ENCODE data around the gene ALDH1B1. TPM values are rescaled to one million over a fixed set of nuclear protein-coding genes. Genes with fewer than 3 reads are reported as not detected.
A peak's percentile ranks its signal among the peaks of the same experiment; 100 is the strongest.

The ALDH1B1 gene
- total and polyA plus RNA-seq, 2 of the 13 experiments (the other 11 are each of a cell fraction or from before 2014, with no cell fraction given): 45.1 to 125 TPM

DNA sequence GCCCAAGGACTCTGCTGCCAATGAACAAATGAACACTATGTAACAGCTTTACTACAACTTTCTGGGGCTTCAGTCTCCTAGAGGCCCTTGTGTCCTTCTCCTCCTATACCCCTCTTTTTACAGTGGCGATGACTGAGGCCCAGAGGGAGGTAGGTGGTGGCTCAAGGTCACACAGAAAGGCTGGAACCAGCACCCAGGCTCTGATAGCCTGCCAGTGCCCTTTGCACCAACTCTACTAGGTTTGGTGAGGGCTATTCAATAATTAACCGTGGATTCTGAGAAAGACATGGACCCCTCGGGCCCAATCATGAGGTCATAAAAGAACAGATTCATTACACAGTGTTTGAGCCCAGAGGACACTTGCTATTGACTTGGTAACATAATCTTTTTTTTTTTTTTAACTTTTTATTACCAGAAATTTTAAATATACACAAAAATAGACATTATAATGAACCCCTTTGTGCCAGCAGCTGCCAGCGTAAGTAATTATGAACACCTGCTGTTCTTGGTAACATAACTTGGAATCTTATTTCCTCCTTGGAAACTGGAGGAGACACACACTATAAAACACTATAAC, 6.1 kb upstream of the ALDH1B1 start (continued):
- TF ChIP-seq RFXAP (CRISPR knock-in tag; IDR thresholded peaks at IDR 0.05; ENCODE audit: borderline replicate concordance): no peak
- TF ChIP-seq, protein P1, sequence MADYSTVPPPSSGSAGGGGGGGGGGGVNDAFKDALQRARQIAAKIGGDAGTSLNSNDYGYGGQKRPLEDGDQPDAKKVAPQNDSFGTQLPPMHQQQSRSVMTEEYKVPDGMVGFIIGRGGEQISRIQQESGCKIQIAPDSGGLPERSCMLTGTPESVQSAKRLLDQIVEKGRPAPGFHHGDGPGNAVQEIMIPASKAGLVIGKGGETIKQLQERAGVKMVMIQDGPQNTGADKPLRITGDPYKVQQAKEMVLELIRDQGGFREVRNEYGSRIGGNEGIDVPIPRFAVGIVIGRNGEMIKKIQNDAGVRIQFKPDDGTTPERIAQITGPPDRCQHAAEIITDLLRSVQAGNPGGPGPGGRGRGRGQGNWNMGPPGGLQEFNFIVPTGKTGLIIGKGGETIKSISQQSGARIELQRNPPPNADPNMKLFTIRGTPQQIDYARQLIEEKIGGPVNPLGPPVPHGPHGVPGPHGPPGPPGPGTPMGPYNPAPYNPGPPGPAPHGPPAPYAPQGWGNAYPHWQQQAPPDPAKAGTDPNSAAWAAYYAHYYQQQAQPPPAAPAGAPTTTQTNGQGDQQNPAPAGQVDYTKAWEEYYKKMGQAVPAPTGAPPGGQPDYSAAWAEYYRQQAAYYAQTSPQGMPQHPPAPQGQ (CRISPR knock-in tag; IDR thresholded peaks at IDR 0.05; ENCODE audit: borderline replicate concordance): no peak
- no peak for TF ChIP-seq MXI1 (IDR thresholded peaks at IDR 0.05; ENCODE audit: borderline replicate concordance, low read depth, low read length)
- TF ChIP-seq ZNF644 (CRISPR knock-in tag; IDR thresholded peaks at IDR 0.05; ENCODE audit: low read depth): peak; percentile 64; the same call in 1 of the 2 replicates
- TF ChIP-seq MLX (CRISPR knock-in tag; IDR thresholded peaks at IDR 0.05): no peak
- TF ChIP-seq MBNL3 (CRISPR knock-in tag; conservative IDR thresholded peaks at IDR 0.05): no peak
- TF ChIP-seq ZNF253 (CRISPR knock-in tag; IDR thresholded peaks at IDR 0.05; ENCODE audit: borderline replicate concordance): no peak
- TF ChIP-seq, protein P2, sequence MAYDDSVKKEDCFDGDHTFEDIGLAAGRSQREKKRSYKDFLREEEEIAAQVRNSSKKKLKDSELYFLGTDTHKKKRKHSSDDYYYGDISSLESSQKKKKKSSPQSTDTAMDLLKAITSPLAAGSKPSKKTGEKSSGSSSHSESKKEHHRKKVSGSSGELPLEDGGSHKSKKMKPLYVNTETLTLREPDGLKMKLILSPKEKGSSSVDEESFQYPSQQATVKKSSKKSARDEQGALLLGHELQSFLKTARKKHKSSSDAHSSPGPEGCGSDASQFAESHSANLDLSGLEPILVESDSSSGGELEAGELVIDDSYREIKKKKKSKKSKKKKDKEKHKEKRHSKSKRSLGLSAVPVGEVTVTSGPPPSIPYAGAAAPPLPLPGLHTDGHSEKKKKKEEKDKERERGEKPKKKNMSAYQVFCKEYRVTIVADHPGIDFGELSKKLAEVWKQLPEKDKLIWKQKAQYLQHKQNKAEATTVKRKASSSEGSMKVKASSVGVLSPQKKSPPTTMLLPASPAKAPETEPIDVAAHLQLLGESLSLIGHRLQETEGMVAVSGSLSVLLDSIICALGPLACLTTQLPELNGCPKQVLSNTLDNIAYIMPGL (CRISPR knock-in tag; IDR thresholded peaks at IDR 0.05; ENCODE audit: borderline replicate concordance in 1 of 2, low read depth in 1 of 2): no peak
- no peak for TF ChIP-seq SMAD1 (CRISPR knock-in tag; IDR thresholded peaks at IDR 0.05; ENCODE audit: borderline replicate concordance, low read depth)
- TF ChIP-seq MEIS1 (CRISPR knock-in tag; IDR thresholded peaks at IDR 0.05; ENCODE audit: borderline replicate concordance): no peak
- TF ChIP-seq NCOA2 (CRISPR knock-in tag; IDR thresholded peaks at IDR 0.05): peak; percentile 81
- TF ChIP-seq, protein P3, sequence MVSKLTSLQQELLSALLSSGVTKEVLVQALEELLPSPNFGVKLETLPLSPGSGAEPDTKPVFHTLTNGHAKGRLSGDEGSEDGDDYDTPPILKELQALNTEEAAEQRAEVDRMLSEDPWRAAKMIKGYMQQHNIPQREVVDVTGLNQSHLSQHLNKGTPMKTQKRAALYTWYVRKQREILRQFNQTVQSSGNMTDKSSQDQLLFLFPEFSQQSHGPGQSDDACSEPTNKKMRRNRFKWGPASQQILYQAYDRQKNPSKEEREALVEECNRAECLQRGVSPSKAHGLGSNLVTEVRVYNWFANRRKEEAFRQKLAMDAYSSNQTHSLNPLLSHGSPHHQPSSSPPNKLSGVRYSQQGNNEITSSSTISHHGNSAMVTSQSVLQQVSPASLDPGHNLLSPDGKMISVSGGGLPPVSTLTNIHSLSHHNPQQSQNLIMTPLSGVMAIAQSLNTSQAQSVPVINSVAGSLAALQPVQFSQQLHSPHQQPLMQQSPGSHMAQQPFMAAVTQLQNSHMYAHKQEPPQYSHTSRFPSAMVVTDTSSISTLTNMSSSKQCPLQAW (CRISPR knock-in tag; IDR thresholded peaks at IDR 0.05): peak; percentile 80
- peak; percentile 99 for TF ChIP-seq SIX1 (CRISPR knock-in tag; IDR thresholded peaks at IDR 0.05; ENCODE audit: borderline replicate concordance)
- TF ChIP-seq ZNF33B (CRISPR knock-in tag; IDR thresholded peaks at IDR 0.05): no peak
- TF ChIP-seq ZNF687 (CRISPR knock-in tag; IDR thresholded peaks at IDR 0.05): peak; percentile 25; the same call in 1 of the 2 replicates
- no peak for TF ChIP-seq ZNF777 (CRISPR knock-in tag; IDR thresholded peaks at IDR 0.05)
- no peak for TF ChIP-seq ZNF383 (CRISPR knock-in tag; IDR thresholded peaks at IDR 0.05; ENCODE audit: borderline replicate concordance)
- TF ChIP-seq CREM (IDR thresholded peaks at IDR 0.05): peak; percentile 65
- no peak for TF ChIP-seq CREM (CRISPR knock-in tag; IDR thresholded peaks at IDR 0.05)
- TF ChIP-seq YEATS4 (CRISPR knock-in tag; IDR thresholded peaks at IDR 0.05; ENCODE audit: borderline replicate concordance): peak; percentile 38; the same call in 1 of the 2 replicates

Measured in HepG2 (cell line).